ENCODE measurements around the gene STK17A.

Gene STK17A

DNA sequence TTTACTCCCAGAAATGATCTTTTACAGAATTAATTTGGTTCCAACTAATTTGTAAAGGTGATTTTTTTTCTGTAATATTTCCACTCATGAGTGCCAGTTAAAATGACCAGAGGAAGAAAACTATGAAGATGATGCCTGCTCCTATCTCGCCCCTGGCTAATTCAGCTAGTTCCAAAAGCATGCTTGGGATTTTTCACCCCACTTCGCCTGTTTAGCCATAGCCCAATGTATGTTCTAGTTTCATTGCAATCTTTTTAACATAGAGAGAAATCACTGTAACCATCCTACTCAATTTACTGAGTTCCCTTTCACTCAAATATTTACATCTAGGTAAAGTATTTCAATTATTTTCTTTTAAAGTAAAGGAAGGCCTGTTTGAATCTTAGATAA, 23.0 kb upstream of the STK17A start:
- Histone ChIP-seq H3K79me2 (ENCODE audit: insufficient read depth, low read length) (no peaks in the 10 kb centered on the region), H3K27me3 (ENCODE audit: insufficient read depth, low read length, poor library complexity, severe bottlenecking) (no peaks in the 10 kb centered on the region), H3K9me2 (replicated peaks; ENCODE audit: low read depth, low read length) (no peaks in the 10 kb centered on the region), H3K36me3 (ENCODE audit: insufficient read depth, low read length) (no peaks in the 10 kb centered on the region), H3K4me1 (ENCODE audit: insufficient read depth, low read length, poor library complexity, severe bottlenecking) (peaks cover 7% of the 10 kb centered on the region), H3K9me3 (ENCODE audit: insufficient read depth, low read depth, low read length) (no peaks in the 10 kb centered on the region), H3K4me3 (ENCODE audit: low read length, poor library complexity, severe bottlenecking) (no peak overlapping the region), H3F3A (ENCODE audit: low read depth) (no peaks in the 10 kb centered on the region), H3K4me2 (ENCODE audit: low read depth, low read length, poor library complexity, severe bottlenecking) (no peak overlapping the region), H4K20me1 (ENCODE audit: insufficient read depth, low read length, poor library complexity, severe bottlenecking) (no peaks in the 10 kb centered on the region), H2AFZ (ENCODE audit: low read length) (no peak overlapping the region), H3K9ac (ENCODE audit: low read depth, low read length, poor library complexity, severe bottlenecking) (no peak overlapping the region)
- TF ChIP-seq, protein P1, sequence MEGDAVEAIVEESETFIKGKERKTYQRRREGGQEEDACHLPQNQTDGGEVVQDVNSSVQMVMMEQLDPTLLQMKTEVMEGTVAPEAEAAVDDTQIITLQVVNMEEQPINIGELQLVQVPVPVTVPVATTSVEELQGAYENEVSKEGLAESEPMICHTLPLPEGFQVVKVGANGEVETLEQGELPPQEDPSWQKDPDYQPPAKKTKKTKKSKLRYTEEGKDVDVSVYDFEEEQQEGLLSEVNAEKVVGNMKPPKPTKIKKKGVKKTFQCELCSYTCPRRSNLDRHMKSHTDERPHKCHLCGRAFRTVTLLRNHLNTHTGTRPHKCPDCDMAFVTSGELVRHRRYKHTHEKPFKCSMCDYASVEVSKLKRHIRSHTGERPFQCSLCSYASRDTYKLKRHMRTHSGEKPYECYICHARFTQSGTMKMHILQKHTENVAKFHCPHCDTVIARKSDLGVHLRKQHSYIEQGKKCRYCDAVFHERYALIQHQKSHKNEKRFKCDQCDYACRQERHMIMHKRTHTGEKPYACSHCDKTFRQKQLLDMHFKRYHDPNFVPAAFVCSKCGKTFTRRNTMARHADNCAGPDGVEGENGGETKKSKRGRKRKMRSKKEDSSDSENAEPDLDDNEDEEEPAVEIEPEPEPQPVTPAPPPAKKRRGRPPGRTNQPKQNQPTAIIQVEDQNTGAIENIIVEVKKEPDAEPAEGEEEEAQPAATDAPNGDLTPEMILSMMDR (conservative IDR thresholded peaks at IDR 0.05; ENCODE audit: low read length) = no peak
- TF ChIP-seq EZH2phosphoT487 (IDR thresholded peaks at IDR 0.05; ENCODE audit: borderline replicate concordance) = no peak

DNA sequence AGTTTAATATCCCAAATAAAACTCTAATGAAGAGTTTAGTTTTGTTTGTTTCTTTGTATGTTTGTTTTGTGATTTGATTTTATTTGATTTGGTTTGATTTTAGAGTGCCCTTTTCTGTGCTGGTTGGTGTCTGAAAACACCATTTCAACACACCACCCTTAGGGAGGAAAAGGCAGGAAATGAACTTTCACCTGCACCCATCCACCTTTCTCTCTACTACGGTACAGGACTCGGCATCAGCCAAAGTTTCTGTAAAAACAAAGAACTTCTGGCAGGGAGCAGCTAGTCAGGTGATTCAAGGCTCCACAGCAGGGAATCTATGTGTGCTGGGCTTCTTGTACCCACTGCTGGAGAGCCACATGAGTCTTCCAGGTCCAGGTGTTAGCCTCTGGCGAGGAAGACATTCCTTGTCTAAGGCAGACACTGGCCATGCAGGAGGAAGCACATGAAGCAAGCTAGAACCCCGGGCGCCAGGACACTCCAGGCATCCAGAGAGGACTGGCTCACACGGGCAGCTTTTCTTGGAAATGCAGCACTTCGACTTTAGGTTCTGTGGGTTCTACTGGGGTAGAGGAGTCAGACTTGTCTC, 22.1 kb upstream of the STK17A start:
- no peak overlapping the region for H3K4me2 ChIP-seq (ENCODE audit: low read depth, low read length, poor library complexity, severe bottlenecking)
- TF ChIP-seq, protein P1 (conservative IDR thresholded peaks at IDR 0.05; ENCODE audit: low read length) = no peak
- no peak for TF ChIP-seq EZH2phosphoT487 (IDR thresholded peaks at IDR 0.05; ENCODE audit: borderline replicate concordance)
- no peak overlapping the region for H3K9ac ChIP-seq (ENCODE audit: low read depth, low read length, poor library complexity, severe bottlenecking)
- no peak overlapping the region for H3K4me3 ChIP-seq (ENCODE audit: low read length, poor library complexity, severe bottlenecking)
- H3K4me1 ChIP-seq (ENCODE audit: insufficient read depth, low read length, poor library complexity, severe bottlenecking) = peaks cover 7% of the 10 kb centered on the region
- no peaks in the 10 kb centered on the region for H3K36me3 ChIP-seq (ENCODE audit: insufficient read depth, low read length)
- H4K20me1 ChIP-seq (ENCODE audit: insufficient read depth, low read length, poor library complexity, severe bottlenecking) = no peaks in the 10 kb centered on the region
- H3K9me2 ChIP-seq (replicated peaks; ENCODE audit: low read depth, low read length) = no peaks in the 10 kb centered on the region
- no peaks in the 10 kb centered on the region for H3K27me3 ChIP-seq (ENCODE audit: insufficient read depth, low read length, poor library complexity, severe bottlenecking)
- H3F3A ChIP-seq (ENCODE audit: low read depth) = no peaks in the 10 kb centered on the region
- H3K9me3 ChIP-seq (ENCODE audit: insufficient read depth, low read depth, low read length) = no peaks in the 10 kb centered on the region
- H2AFZ ChIP-seq (ENCODE audit: low read length) = no peak overlapping the region; the same call in 1 of the 2 replicates
- H3K79me2 ChIP-seq (ENCODE audit: insufficient read depth, low read length) = no peaks in the 10 kb centered on the region

DNA sequence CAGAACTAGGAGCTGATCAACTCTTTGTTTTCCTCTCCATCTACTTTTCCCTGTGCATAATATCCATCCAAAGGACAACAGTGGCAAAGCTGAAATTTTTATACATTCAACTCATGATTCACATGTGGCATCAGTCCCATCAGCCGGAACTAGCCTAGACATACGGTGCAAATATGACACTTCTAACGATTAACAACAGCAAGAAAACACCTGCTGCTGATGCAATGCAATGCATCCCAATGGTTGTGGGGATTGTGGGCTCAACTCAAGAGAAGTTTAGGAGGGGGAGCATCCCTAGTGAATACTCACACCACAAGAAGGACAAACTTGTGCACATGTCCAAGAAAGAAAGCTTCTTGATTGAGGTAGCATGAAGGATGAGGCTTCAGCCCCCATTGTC, 20.5 kb upstream of the STK17A start:
- Histone ChIP-seq H3K4me1 (ENCODE audit: insufficient read depth, low read length, poor library complexity, severe bottlenecking) (peaks cover 1% of the 10 kb centered on the region), H3F3A (ENCODE audit: low read depth) (no peaks in the 10 kb centered on the region), H3K9me2 (replicated peaks; ENCODE audit: low read depth, low read length) (no peaks in the 10 kb centered on the region), H3K36me3 (ENCODE audit: insufficient read depth, low read length) (no peaks in the 10 kb centered on the region), H3K4me3 (ENCODE audit: low read length, poor library complexity, severe bottlenecking) (no peak overlapping the region), H4K20me1 (ENCODE audit: insufficient read depth, low read length, poor library complexity, severe bottlenecking) (no peaks in the 10 kb centered on the region), H3K79me2 (ENCODE audit: insufficient read depth, low read length) (no peaks in the 10 kb centered on the region), H2AFZ (ENCODE audit: low read length) (no peak overlapping the region), H3K27me3 (ENCODE audit: insufficient read depth, low read length, poor library complexity, severe bottlenecking) (no peaks in the 10 kb centered on the region), H3K9me3 (ENCODE audit: insufficient read depth, low read depth, low read length) (no peaks in the 10 kb centered on the region), H3K9ac (ENCODE audit: low read depth, low read length, poor library complexity, severe bottlenecking) (no peak overlapping the region), H3K4me2 (ENCODE audit: low read depth, low read length, poor library complexity, severe bottlenecking) (no peak overlapping the region)
- TF ChIP-seq, protein P1 (conservative IDR thresholded peaks at IDR 0.05; ENCODE audit: low read length) = no peak
- TF ChIP-seq EZH2phosphoT487 (IDR thresholded peaks at IDR 0.05; ENCODE audit: borderline replicate concordance) = no peak
